ENCODE results near the gene ZSCAN4.

- TF ChIP-seq POLR2A (IDR thresholded peaks at IDR 0.05) (no peak), CTCF (IDR thresholded peaks at IDR 0.05) (no peak)
These were observed 52.1 kb downstream of the ZSCAN4 start for GRCh38 chr19:57720878-57721277.

Measured in prostate gland (tissue), 2 donors.